Mesendoderm (in vitro differentiated cells): ENCODE data around the gene TMEM14A.

ENCODE experiments used
- DNase-seq: peaks from one replicate; pipeline ENCODE4 v3.0.0; 2013
- H2AK5ac ChIP-seq: 2 replicates; pipeline ENCODE4 v1.6.1; 2013; ENCODE audit warnings: low read length, inconsistent platforms
- H2BK120ac ChIP-seq: 2 replicates; pipeline ENCODE4 v1.6.1; 2013; ENCODE audit warnings: low read depth, mild to moderate bottlenecking, low read length, moderate library complexity, mixed read lengths
- H2BK15ac ChIP-seq: replicated peaks from 2 replicates; pipeline ENCODE4 v1.6.1; 2013; ENCODE audit warnings: low read depth, mild to moderate bottlenecking, moderate library complexity
- H2BK5ac ChIP-seq: 2 replicates; pipeline ENCODE4 v1.6.1; 2013; ENCODE audit warnings: low read length, inconsistent platforms
- H3K18ac ChIP-seq: 2 replicates; pipeline ENCODE4 v1.6.1; 2013; ENCODE audit warnings: mild to moderate bottlenecking, low read length, mixed read lengths
- H3K23ac ChIP-seq: one replicate; pipeline ENCODE4 v1.6.1; 2013; ENCODE audit warnings: low read length
- H3K27ac ChIP-seq: 2 replicates; pipeline ENCODE4 v1.5.1; 2013; ENCODE audit warnings: low read depth, mild to moderate bottlenecking, inconsistent platforms, low read length, moderate library complexity
- H3K27me3 ChIP-seq: 2 replicates; pipeline ENCODE4 v1.6.1; 2013; ENCODE audit warnings: low read length, control low read depth, mild to moderate bottlenecking, inconsistent platforms; ENCODE audit not compliant: insufficient read depth, poor library complexity
- H3K36me3 ChIP-seq: 2 replicates; pipeline ENCODE4 v1.6.1; 2013; ENCODE audit warnings: low read length, inconsistent platforms; ENCODE audit not compliant: control insufficient read depth, insufficient read depth
- H3K4ac ChIP-seq: one replicate; pipeline ENCODE4 v1.6.1; 2013; ENCODE audit warnings: low read depth, mild to moderate bottlenecking, low read length, moderate library complexity
- H3K4me1 ChIP-seq: 2 replicates; pipeline ENCODE4 v1.6.1; 2013; ENCODE audit warnings: low read depth, low read length, inconsistent platforms; ENCODE audit not compliant: control insufficient read depth
- H3K4me2 ChIP-seq: 2 replicates; pipeline ENCODE4 v1.6.1; 2013; ENCODE audit warnings: low read length
- H3K4me3 ChIP-seq: 2 replicates; pipeline ENCODE4 v1.5.1; 2013; ENCODE audit warnings: mild to moderate bottlenecking, low read length
- H3K56ac ChIP-seq: one replicate; pipeline ENCODE4 v1.6.1; 2013; ENCODE audit warnings: low read length
- H3K79me1 ChIP-seq: 2 replicates; pipeline ENCODE4 v1.6.1; 2013; ENCODE audit warnings: low read length, inconsistent platforms
- H3K79me2 ChIP-seq: 2 replicates; pipeline ENCODE4 v1.6.1; 2013; ENCODE audit warnings: mild to moderate bottlenecking, low read length; ENCODE audit not compliant: control insufficient read depth, insufficient read depth
- H3K9ac ChIP-seq: 2 replicates; pipeline ENCODE4 v1.6.1; 2013; ENCODE audit warnings: low read length, inconsistent platforms
- H4K5ac ChIP-seq: one replicate; pipeline ENCODE4 v1.6.1; 2013; ENCODE audit warnings: low read length
- H4K8ac ChIP-seq: one replicate; pipeline ENCODE4 v1.6.1; 2013; ENCODE audit warnings: low read depth, mild to moderate bottlenecking, control low read depth, low read length, moderate library complexity
- WGBS: extraction: QIAGEN DNeasy Blood & Tissue Kit; methylation state at CpG from one replicate; pipeline ENCODE4 v1.1.7; 2013; ENCODE audit warnings: low lambda C conversion rate, missing lambda C conversion rate; ENCODE audit not compliant: insufficient coverage; ENCODE audit errors: extremely low coverage; 5-methylcytosine and 5-hydroxymethylcytosine counted together

TMEM14A gene

GRCh38 chr6:52729576-52729975 lies 58.7 kb downstream of the TMEM14A start:
- no peak overlapping the region for H3K18ac ChIP-seq
- peaks cover 5% of the 10 kb centered on the region for H3K4me1 ChIP-seq
- no peak overlapping the region for H3K4ac ChIP-seq
- H3K27ac ChIP-seq = no peak overlapping the region
- no peaks in the 10 kb centered on the region for H3K36me3 ChIP-seq
- H3K4me3 ChIP-seq = no peak overlapping the region
- no peak overlapping the region for H2AK5ac ChIP-seq
- H4K5ac ChIP-seq = no peak overlapping the region
- DNase-seq = no peak
- no CpG with 5 or more reads among the region's 1 CpG for WGBS
- no peak overlapping the region for H3K56ac ChIP-seq
- H3K79me2 ChIP-seq = no peaks in the 10 kb centered on the region
- H4K8ac ChIP-seq = no peak overlapping the region
- no peaks in the 10 kb centered on the region for H3K27me3 ChIP-seq
- no peak overlapping the region for H3K4me2 ChIP-seq
- H3K79me1 ChIP-seq = no peaks in the 10 kb centered on the region
- no peak overlapping the region for H3K9ac ChIP-seq
- H2BK15ac ChIP-seq = no peak overlapping the region
- no peak overlapping the region for H3K23ac ChIP-seq
- no peak overlapping the region for H2BK5ac ChIP-seq
- no peak overlapping the region for H2BK120ac ChIP-seq

- Histone ChIP-seq H2BK5ac (no peak overlapping the region), H2AK5ac (no peak overlapping the region), H2BK15ac (no peak overlapping the region), H4K5ac (no peak overlapping the region), H3K79me1 (no peaks in the 10 kb centered on the region), H3K27ac (no peak overlapping the region), H3K4me3 (no peak overlapping the region), H3K36me3 (no peaks in the 10 kb centered on the region), H3K18ac (no peak overlapping the region), H3K23ac (no peak overlapping the region), H3K4me1 (no peaks in the 10 kb centered on the region), H4K8ac (no peak overlapping the region), H3K27me3 (no peaks in the 10 kb centered on the region), H2BK120ac (no peak overlapping the region), H3K4ac (no peak overlapping the region), H3K9ac (no peak overlapping the region), H3K79me2 (no peaks in the 10 kb centered on the region), H3K4me2 (no peak overlapping the region), H3K56ac (no peak overlapping the region)
- no peak for DNase-seq
- no CpG with 5 or more reads among the region's 6 CpGs for WGBS
These were observed 60.8 kb downstream of the TMEM14A start for GRCh38 chr6:52731719-52732118.

GRCh38 chr6:52733172-52733571 lies 62.3 kb downstream of the TMEM14A start:
- no peak overlapping the region for H4K8ac ChIP-seq
- no peak overlapping the region for H2BK15ac ChIP-seq
- no peak overlapping the region for H3K4ac ChIP-seq
- no peaks in the 10 kb centered on the region for H3K79me2 ChIP-seq
- no peak overlapping the region for H3K27ac ChIP-seq
- H3K23ac ChIP-seq = no peak overlapping the region
- no peak overlapping the region for H3K4me2 ChIP-seq
- H3K9ac ChIP-seq = no peak overlapping the region
- H2BK5ac ChIP-seq = no peak overlapping the region
- H3K27me3 ChIP-seq = no peaks in the 10 kb centered on the region
- H2BK120ac ChIP-seq = no peak overlapping the region
- no peak for DNase-seq
- H4K5ac ChIP-seq = no peak overlapping the region
- no peak overlapping the region for H2AK5ac ChIP-seq
- no CpG with 5 or more reads among the region's 1 CpG for WGBS
- H3K4me1 ChIP-seq = no peaks in the 10 kb centered on the region
- no peaks in the 10 kb centered on the region for H3K79me1 ChIP-seq
- H3K56ac ChIP-seq = no peak overlapping the region
- H3K36me3 ChIP-seq = no peaks in the 10 kb centered on the region
- H3K4me3 ChIP-seq = no peak overlapping the region
- no peak overlapping the region for H3K18ac ChIP-seq

GRCh38 chr6:52734072-52734471 lies 63.2 kb downstream of the TMEM14A start:
- WGBS = no CpG with 5 or more reads among the region's 3 CpGs
- no peaks in the 10 kb centered on the region for H3K27me3 ChIP-seq

GRCh38 chr6:52735071-52735470 lies 64.2 kb downstream of the TMEM14A start:
- DNase-seq = no peak
- Histone ChIP-seq H3K36me3 (no peaks in the 10 kb centered on the region), H3K79me1 (no peaks in the 10 kb centered on the region), H3K27ac (no peak overlapping the region), H3K23ac (no peak overlapping the region), H3K56ac (no peak overlapping the region), H2BK5ac (no peak overlapping the region), H2BK120ac (no peak overlapping the region), H3K4me3 (no peak overlapping the region), H3K18ac (no peak overlapping the region), H3K4me2 (no peak overlapping the region), H3K79me2 (no peaks in the 10 kb centered on the region), H3K4ac (no peak overlapping the region), H2AK5ac (no peak overlapping the region), H4K8ac (no peak overlapping the region), H4K5ac (no peak overlapping the region), H3K4me1 (no peaks in the 10 kb centered on the region), H2BK15ac (no peak overlapping the region), H3K27me3 (no peaks in the 10 kb centered on the region), H3K9ac (no peak overlapping the region)
- no CpG with 5 or more reads among the region's 6 CpGs for WGBS

More at GRCh38 chr6:52734072-52734471, 63.2 kb downstream of the TMEM14A start:
- Histone ChIP-seq H3K4me3 (no peak overlapping the region), H3K56ac (no peak overlapping the region), H2BK15ac (no peak overlapping the region), H3K79me2 (no peaks in the 10 kb centered on the region), H2BK5ac (no peak overlapping the region), H3K79me1 (no peaks in the 10 kb centered on the region), H3K36me3 (no peaks in the 10 kb centered on the region), H3K23ac (no peak overlapping the region), H3K4me2 (no peak overlapping the region), H3K4me1 (no peaks in the 10 kb centered on the region), H3K27ac (no peak overlapping the region), H2BK120ac (no peak overlapping the region), H4K5ac (no peak overlapping the region), H3K4ac (no peak overlapping the region), H2AK5ac (no peak overlapping the region), H4K8ac (no peak overlapping the region), H3K18ac (no peak overlapping the region), H3K9ac (no peak overlapping the region)
- no peak for DNase-seq

- Histone ChIP-seq H3K56ac (no peak overlapping the region), H3K79me1 (no peaks in the 10 kb centered on the region), H2BK120ac (no peak overlapping the region), H4K8ac (no peak overlapping the region), H3K79me2 (no peaks in the 10 kb centered on the region), H2AK5ac (no peak overlapping the region), H3K27me3 (no peaks in the 10 kb centered on the region), H3K4ac (no peak overlapping the region), H4K5ac (no peak overlapping the region), H2BK15ac (no peak overlapping the region), H3K4me3 (no peak overlapping the region), H3K4me1 (no peaks in the 10 kb centered on the region), H3K9ac (no peak overlapping the region), H3K36me3 (no peaks in the 10 kb centered on the region), H2BK5ac (no peak overlapping the region), H3K27ac (no peak overlapping the region), H3K18ac (no peak overlapping the region), H3K4me2 (no peak overlapping the region), H3K23ac (no peak overlapping the region)
- no CpG with 5 or more reads among the region's 1 CpG for WGBS
- no peak for DNase-seq
These were observed 65.2 kb downstream of the TMEM14A start for GRCh38 chr6:52736145-52736544.
